CD14-positive monocyte (primary cell): ENCODE results near the gene SAMD3. TPM values are rescaled to one million over a fixed set of nuclear protein-coding genes. Genes with fewer than 3 reads are reported as not detected.

Experiments
- DNase-seq, 3 donors: peaks; one replicate each; pipeline ENCODE4 v3.0.0-alpha.2; 2011 to 2022
- H2AFZ ChIP-seq: 2 replicates; pipeline ENCODE4 v1.6.0; 2012; ENCODE audit warnings: mild to moderate bottlenecking, low read depth, low read length, inconsistent platforms; ENCODE audit not compliant: insufficient read depth, poor library complexity, severe bottlenecking
- H3K27ac ChIP-seq, 2 donors: 1 replicate in 1 of 2; 2 replicates in 1 of 2; pipeline ENCODE4 v1.5.1; 2012 to 2013; ENCODE audit warnings: low read length in 2 of 2, control low read depth in 1 of 2, inconsistent platforms in 1 of 2, low read depth in 1 of 2, mild to moderate bottlenecking in 1 of 2
- H3K27me3 ChIP-seq, 2 donors: one replicate each; pipeline versions ENCODE4 v1.6.0 to v1.6.1; 2011 to 2013; ENCODE audit warnings: low read length in 2 of 2; ENCODE audit not compliant: control insufficient read depth in 2 of 2, insufficient read depth in 2 of 2
- H3K36me3 ChIP-seq, 2 donors: replicated peaks in 1 of 2; 1 replicate in 1 of 2; 2 replicates in 1 of 2; pipeline versions ENCODE4 v1.5.1 to v1.6.1; 2012 to 2013; ENCODE audit warnings: low read length in 2 of 2, control low read depth in 1 of 2, inconsistent platforms in 1 of 2, mild to moderate bottlenecking in 1 of 2; ENCODE audit not compliant: insufficient read depth in 2 of 2, control insufficient read depth in 1 of 2
- H3K4me1 ChIP-seq, 2 donors: 1 replicate in 1 of 2; 2 replicates in 1 of 2; pipeline versions ENCODE4 v1.5.1 to v1.6.1; 2012 to 2013; ENCODE audit warnings: low read length in 2 of 2, control low read depth in 1 of 2, inconsistent platforms in 1 of 2, mild to moderate bottlenecking in 1 of 2, moderate library complexity in 1 of 2; ENCODE audit not compliant: insufficient read depth in 2 of 2, control insufficient read depth in 1 of 2
- H3K4me2 ChIP-seq: replicated peaks from 2 replicates; pipeline ENCODE3; 2012; ENCODE audit warnings: low read length, moderate library complexity, mild to moderate bottlenecking; ENCODE audit not compliant: poor library complexity, severe bottlenecking; ENCODE audit errors: extremely low read depth
- H3K4me3 ChIP-seq, 3 experiments: fragments of 200-600 bp in 1 of 3; sonication (generic) in 1 of 3; replicated peaks in 1 of 3; 1 replicate in 2 of 3; 2 replicates in 1 of 3; pipeline ENCODE4 v1.5.1; 2011 to 2013; ENCODE audit warnings: low read length in 3 of 3, mild to moderate bottlenecking in 3 of 3, control low read depth in 2 of 3, low read depth in 2 of 3, inconsistent platforms in 1 of 3, moderate library complexity in 1 of 3
- H3K79me2 ChIP-seq: 2 replicates; pipeline ENCODE4 v1.6.0; 2012; ENCODE audit warnings: mild to moderate bottlenecking, control low read depth, inconsistent platforms, low read length, moderate library complexity; ENCODE audit not compliant: insufficient read depth
- H3K9ac ChIP-seq: 2 replicates; pipeline ENCODE4 v1.6.0; 2017; ENCODE audit warnings: low read length, mild to moderate bottlenecking; ENCODE audit not compliant: insufficient read depth, poor library complexity, severe bottlenecking
- H3K9me3 ChIP-seq, 2 donors: replicated peaks in 1 of 2; 1 replicate in 1 of 2; 2 replicates in 1 of 2; pipeline versions ENCODE4 v1.5.1 to v1.6.1; 2012 to 2013; ENCODE audit warnings: low read length in 2 of 2, control low read depth in 1 of 2; ENCODE audit not compliant: control insufficient read depth in 1 of 2, insufficient read depth in 1 of 2
- H4K20me1 ChIP-seq: 2 replicates; pipeline ENCODE4 v1.6.0; 2012; ENCODE audit warnings: mild to moderate bottlenecking, low read length, control low read depth, moderate library complexity; ENCODE audit not compliant: insufficient read depth
- H3K27ac Mint-ChIP-seq, 7 donors: one replicate each; pipeline ENCODE4 v1.8.0; 2020; ENCODE audit warnings: mild to moderate bottlenecking in 7 of 7, mixed read lengths in 7 of 7, moderate library complexity in 6 of 7, inconsistent platforms in 2 of 7
- H3K27me3 Mint-ChIP-seq, 3 donors: one replicate each; pipeline ENCODE4 v1.8.0; 2021 to 2022; ENCODE audit warnings: low read depth in 3 of 3, mild to moderate bottlenecking in 3 of 3, mixed read lengths in 3 of 3, moderate library complexity in 3 of 3, inconsistent platforms in 1 of 3
- H3K36me3 Mint-ChIP-seq, 2 donors: one replicate each; pipeline ENCODE4 v1.8.0; 2020; ENCODE audit warnings: mixed read lengths in 2 of 2, inconsistent platforms in 1 of 2, mild to moderate bottlenecking in 1 of 2
- H3K4me1 Mint-ChIP-seq: one replicate; pipeline ENCODE4 v1.8.0; 2020; ENCODE audit warnings: mild to moderate bottlenecking, mixed read lengths
- H3K4me3 Mint-ChIP-seq, 2 donors: one replicate each; pipeline ENCODE4 v1.8.0; 2020; ENCODE audit warnings: mild to moderate bottlenecking in 2 of 2, mixed read lengths in 2 of 2, moderate library complexity in 1 of 2
- H3K9me3 Mint-ChIP-seq, 7 donors: one replicate each; pipeline ENCODE4 v1.8.0; 2020 to 2022; ENCODE audit warnings: mixed read lengths in 7 of 7, mild to moderate bottlenecking in 6 of 7, moderate library complexity in 6 of 7, inconsistent platforms in 2 of 7
- WGBS: methylation state at CpG from one replicate; pipeline ENCODE4 v1.1.5; 2013; ENCODE audit warnings: missing lambda C conversion rate; ENCODE audit not compliant: insufficient coverage; 5-methylcytosine and 5-hydroxymethylcytosine counted together
- intact Hi-C, 2 donors: fragments of 100-400 bp; cut with micrococcal nuclease; formaldehyde crosslinking; loops; one replicate each; pipeline versions ENCODE4 v1.15.0 to v1.15.1; 2023
- polyA plus RNA-seq, 3 donors: library from polyadenylated mRNA; depleted of rRNA in 1 of 3; unstranded in 2 of 3; stranded (reverse) in 1 of 3; fragments of 300-500 nt in 2 of 3; fragments of >200 nt in 1 of 3; fragmentation: Illumina TruSeq in 2 of 3; gene quantifications; 1 replicate in 2 of 3; 2 replicates in 1 of 3; pipeline ENCODE4 v1.2.3, GENCODE V29; 2012 to 2021
- TF ChIP-seq, protein P1 (sequence below): fragments of 200-600 bp; IDR thresholded peaks from one replicate; pipeline ENCODE4 v1.8.0; 2022; ENCODE audit warnings: antibody characterized with exemption, mild to moderate bottlenecking

Gene SAMD3
- polyA plus RNA-seq, 3 donors: 0.33 to 0.49 TPM; not detected in 1

GRCh38 chr6:130203370-130203769 is 19.4 kb downstream of the SAMD3 start:
- WGBS: no CpG with 5 or more reads among the region's 1 CpG
- no peaks in the 10 kb centered on the region for H3K4me1 Mint-ChIP-seq
- H3K36me3 ChIP-seq: no peaks in the 10 kb centered on the region

DNA sequence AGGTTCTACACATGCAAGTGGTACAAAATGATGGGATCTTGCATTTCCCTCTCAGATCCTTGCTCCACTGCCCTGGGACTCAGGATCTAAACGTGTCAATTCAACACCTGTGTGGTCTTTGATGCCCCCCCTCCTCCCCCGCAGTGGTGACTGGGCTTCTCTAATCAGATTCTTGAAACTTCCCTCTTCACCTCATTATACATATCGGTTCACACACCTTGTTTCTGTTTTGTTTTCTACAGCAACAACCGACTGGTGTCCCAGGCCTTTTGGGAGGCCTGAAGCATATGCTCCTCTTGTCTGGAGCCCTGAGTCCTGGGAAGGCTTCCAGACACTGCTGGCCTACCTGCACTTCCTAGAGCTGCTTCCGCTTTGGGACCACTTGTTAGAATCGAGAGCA is 20.0 kb downstream of the SAMD3 start:
- H3K36me3 ChIP-seq: no peaks in the 10 kb centered on the region
- H3K27ac ChIP-seq: no peak overlapping the region
- H4K20me1 ChIP-seq: no peaks in the 10 kb centered on the region
- intact Hi-C loops: no loop called here
- Mint-ChIP-seq H3K4me1 (no peaks in the 10 kb centered on the region), H3K27me3 (peaks cover 0 to 2% (median 2%) of the 10 kb centered on the region in 3 donors), H3K4me3 (no peak overlapping the region), H3K36me3 (no peaks in the 10 kb centered on the region), H3K9me3 (peaks cover 0 to 8% (median 3%) of the 10 kb centered on the region in 7 donors), H3K27ac (no peak overlapping the region)
- no peak overlapping the region for H3K9ac ChIP-seq
- no peaks in the 10 kb centered on the region for H3K4me1 ChIP-seq
- no peak for DNase-seq
- H3K4me3 ChIP-seq: no peak overlapping the region
- H3K79me2 ChIP-seq: no peaks in the 10 kb centered on the region
- TF ChIP-seq, protein P1, sequence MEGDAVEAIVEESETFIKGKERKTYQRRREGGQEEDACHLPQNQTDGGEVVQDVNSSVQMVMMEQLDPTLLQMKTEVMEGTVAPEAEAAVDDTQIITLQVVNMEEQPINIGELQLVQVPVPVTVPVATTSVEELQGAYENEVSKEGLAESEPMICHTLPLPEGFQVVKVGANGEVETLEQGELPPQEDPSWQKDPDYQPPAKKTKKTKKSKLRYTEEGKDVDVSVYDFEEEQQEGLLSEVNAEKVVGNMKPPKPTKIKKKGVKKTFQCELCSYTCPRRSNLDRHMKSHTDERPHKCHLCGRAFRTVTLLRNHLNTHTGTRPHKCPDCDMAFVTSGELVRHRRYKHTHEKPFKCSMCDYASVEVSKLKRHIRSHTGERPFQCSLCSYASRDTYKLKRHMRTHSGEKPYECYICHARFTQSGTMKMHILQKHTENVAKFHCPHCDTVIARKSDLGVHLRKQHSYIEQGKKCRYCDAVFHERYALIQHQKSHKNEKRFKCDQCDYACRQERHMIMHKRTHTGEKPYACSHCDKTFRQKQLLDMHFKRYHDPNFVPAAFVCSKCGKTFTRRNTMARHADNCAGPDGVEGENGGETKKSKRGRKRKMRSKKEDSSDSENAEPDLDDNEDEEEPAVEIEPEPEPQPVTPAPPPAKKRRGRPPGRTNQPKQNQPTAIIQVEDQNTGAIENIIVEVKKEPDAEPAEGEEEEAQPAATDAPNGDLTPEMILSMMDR: no peak
- WGBS: 67% methylated on average over 4 of the region's 6 CpGs
- H2AFZ ChIP-seq: no peak overlapping the region
- no peaks in the 10 kb centered on the region for H3K9me3 ChIP-seq
- H3K27me3 ChIP-seq: no peaks in the 10 kb centered on the region
- no peak overlapping the region for H3K4me2 ChIP-seq

More at GRCh38 chr6:130203370-130203769, 19.4 kb downstream of the SAMD3 start:
- Mint-ChIP-seq H3K9me3 (peaks cover 0 to 9% (median 0%) of the 10 kb centered on the region in 7 donors), H3K36me3 (no peaks in the 10 kb centered on the region), H3K4me3 (no peak overlapping the region), H3K27me3 (peaks cover 0 to 2% (median 2%) of the 10 kb centered on the region in 3 donors), H3K27ac (no peak overlapping the region)
- Histone ChIP-seq H3K27me3 (no peaks in the 10 kb centered on the region), H4K20me1 (no peaks in the 10 kb centered on the region), H3K4me3 (no peak overlapping the region), H3K4me2 (no peak overlapping the region), H3K9me3 (no peaks in the 10 kb centered on the region), H3K9ac (no peak overlapping the region), H3K27ac (no peak overlapping the region), H2AFZ (no peak overlapping the region), H3K79me2 (no peaks in the 10 kb centered on the region), H3K4me1 (no peaks in the 10 kb centered on the region)
- intact Hi-C loops: no loop called here
- no peak for DNase-seq
- TF ChIP-seq, protein P1: no peak
